HG03045 (cell line): Measurements from ENCODE around the gene UCP1.
"Not testable (repeated sequence)": the region's sequence is repeated elsewhere in the genome, so short reads cannot be mapped to it uniquely, and the experiment has no call there.

Experiments
- ATAC-seq: cut with Tn5 transposase; IDR thresholded peaks from one replicate; pipeline ENCODE4 v1.9.1; 2021; ENCODE audit warnings: mild to moderate bottlenecking, moderate library complexity; ENCODE audit not compliant: unreplicated experiment

The UCP1 gene

DNA sequence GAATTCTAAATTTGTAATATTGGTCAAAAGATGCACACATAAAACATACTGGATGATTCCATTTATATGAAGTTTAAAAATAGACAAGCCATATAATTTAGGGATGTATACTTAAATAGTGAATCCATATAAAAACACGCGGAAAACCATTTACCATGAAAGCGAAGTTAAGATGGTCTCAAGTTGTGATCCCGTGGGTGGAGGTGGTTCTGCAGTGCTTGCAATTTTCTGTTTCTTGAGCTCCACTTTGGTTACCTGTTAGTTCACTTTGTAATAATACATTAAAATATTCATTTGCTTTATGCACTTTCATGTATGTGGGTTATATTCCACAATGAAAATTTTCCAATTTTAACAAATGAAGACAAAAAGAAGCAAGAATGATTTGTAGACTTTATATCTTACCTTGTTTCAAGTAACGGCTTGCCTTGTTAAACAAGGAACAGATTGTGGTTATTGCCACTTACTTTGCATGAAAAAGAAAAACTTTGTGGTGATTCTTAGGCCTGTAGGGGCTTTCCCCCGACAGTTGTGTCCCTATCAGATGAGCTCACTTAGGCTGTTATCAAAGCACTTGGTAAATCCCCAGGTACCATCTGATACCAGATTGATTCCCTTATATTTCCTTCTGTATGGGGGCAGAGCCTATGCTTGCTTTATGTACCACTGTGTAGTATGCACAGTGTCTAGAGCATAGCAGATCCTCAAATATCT is 12.2 kb downstream of the UCP1 start:
- ATAC-seq, result peak; percentile 100

DNA sequence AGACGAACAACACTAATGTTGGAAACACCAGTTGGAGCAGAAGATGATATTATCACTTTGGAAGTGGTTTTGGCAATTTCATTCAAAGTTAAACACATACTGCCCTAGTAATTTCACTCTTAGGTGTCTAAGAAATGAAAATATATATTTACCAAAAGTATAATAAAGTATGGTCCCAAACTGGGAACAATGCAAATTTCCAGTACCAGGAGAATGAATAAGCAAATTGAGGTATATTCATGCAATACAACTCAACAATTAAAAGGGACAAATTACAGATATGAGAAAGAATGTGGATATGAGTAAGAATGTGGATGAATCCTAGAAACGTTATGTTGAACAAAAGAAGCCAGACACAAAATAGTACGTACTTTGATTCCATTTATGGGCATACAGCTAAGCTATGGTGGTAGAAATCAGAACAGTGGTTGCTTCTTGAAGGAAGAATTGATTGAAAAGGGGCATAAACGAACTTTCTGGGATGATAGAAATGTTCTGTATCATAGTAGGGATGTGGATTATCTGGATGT is 34.7 kb downstream of the UCP1 start:
- no peak for ATAC-seq

DNA sequence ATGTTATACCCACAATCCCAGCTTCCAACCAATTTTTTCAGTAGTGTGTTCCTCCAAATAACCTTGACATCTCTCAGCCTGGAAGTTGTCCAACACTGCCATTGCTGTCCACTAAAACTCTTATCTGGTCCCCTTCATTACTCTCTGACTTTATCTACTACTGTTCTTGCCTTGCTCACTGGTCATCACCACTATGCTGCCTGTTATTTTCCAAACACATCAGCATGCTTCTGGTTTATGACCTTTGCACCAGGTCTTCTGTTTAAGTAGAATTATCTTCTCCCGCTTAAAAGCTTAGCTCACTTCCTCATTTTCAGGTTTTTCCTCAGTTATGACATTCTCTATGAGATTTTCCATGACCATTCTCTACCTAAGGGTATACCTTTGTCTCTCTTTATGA is 39.3 kb downstream of the UCP1 start:
- ATAC-seq, result no peak

DNA sequence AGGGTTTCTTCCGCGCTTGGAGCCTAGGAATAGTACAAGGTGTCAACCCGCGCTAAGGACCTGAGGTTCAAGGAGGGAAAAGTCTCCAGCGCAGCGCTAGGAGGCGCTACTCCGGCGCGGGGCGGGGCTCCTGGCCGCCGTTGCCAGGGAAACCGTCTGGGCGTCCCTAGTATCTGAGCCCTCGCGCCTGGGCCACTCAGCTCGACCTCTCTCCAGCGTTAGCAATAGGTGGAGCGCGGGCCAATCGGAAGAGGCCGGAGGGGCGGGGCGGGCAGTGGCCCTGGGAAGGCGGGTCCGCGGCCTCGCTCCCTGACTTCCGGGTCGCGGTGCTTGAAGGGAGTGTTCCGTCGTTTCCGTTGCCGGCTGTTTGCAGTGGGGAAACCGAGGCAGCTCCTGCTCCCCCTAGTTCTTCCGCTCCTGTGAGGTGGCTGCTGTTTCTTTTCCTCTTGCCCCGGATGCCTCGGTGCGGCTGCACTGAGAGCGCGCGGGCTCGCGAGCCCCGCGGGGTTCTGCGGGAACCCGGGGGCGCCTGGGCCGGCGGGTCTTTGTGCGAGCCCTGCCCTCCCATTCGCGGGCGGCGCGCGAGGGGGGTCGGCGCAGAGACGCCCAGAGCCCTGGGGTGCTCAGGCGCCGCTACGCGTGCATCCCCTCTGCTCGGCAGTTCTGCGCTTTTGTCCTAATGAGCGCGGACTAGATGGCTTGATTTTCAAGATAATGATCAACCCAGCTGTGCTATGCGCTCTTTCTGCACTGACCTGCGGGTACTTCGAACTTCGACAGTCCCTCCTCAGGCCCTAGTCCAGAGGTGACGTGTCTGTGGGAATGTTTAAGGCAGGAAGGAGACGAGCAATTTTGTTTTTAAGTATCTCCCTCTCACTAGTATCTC is 44.7 kb downstream of the UCP1 start, which contains the start of gene ELMOD2:
TSS of gene ELMOD2 (plus strand) at position 312 of the 886 bp plus-strand sequence. CDS start 1,261 bp downstream, outside the sequence.
- peak; percentile 100 for ATAC-seq

DNA sequence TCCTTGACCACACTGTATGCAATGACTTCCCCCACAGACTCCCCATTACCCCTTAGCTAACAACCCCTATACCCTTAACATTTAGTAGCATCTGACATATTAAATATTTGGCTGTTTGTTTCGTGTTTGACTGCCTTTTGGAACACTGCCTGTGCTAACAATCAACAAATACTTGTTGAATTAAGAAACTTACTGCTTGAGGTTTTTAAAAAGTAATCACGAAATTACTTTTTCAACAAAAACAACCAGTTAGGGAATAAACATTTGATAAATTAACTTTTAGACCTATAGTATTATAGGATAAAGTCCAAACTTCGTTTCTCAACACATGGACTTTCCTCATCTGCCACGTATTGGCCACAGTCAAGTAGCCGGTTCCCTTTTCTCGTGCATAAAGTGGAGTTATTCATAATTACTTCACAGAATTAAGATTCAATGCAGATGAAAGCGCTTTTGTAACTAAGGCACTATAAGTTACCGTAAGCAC is 45.3 kb downstream of the UCP1 start:
- peak; percentile 7 for ATAC-seq

DNA sequence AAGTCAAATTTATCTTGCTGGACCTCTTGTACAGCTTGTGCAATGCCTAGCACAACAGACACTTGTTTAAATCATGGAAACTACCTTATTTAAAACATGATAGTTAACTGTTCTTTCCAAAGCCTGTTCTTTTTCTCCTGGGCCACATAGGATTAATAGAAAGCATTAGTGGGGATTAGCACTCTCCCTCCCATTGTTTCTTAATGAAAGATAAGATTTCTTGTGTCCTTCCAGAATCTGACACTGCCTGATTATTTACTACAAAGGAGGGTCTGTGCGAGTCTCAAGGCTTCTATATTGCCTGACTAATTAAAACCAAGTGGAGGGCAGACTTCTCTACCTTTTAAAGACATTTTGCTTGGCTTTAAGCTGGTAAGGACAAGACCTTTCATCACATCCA is 53.3 kb downstream of the UCP1 start:
- ATAC-seq, result no peak

DNA sequence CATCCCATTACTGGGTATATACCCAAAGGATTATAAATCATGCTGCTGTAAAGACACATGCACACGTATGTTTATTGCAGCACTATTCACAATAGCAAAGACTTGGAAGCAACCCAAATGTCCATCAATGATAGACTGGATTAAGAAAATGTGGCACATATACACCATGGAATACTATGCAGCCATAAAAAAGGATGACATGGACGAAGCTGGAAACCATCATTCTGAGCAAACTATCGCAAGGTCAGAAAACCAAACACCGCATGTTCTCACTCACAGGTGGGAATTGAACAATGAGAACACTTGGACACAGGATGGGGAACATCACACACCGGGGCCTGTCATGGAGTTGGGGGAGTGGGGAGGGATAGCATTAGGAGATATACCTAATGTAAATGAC is 55.0 kb downstream of the UCP1 start:
- ATAC-seq, result not testable (repeated sequence)
